Transverse colon (tissue), 4 donors: ENCODE data around the gene RNU2-1. TPM values are rescaled to one million over a fixed set of nuclear protein-coding genes. Genes with fewer than 3 reads are reported as not detected.
"Not testable (repeated sequence)": the region's sequence is repeated elsewhere in the genome, so short reads cannot be mapped to it uniquely, and the experiment has no call there.

ENCODE experiments used
- DNase-seq: peaks from one replicate; pipeline ENCODE4 v3.0.0-alpha.2; 2019
- H3K27ac ChIP-seq, 4 donors: fragments of 200-600 bp; sonication (generic); 2 replicates each; pipeline ENCODE4 v1.5.1; 2016 to 2018; ENCODE audit warnings: inconsistent platforms in 4 of 4
- H3K27me3 ChIP-seq: fragments of 200-600 bp; sonication (generic); 2 replicates; pipeline ENCODE4 v1.5.1; 2017; ENCODE audit warnings: inconsistent platforms
- H3K36me3 ChIP-seq, 4 donors: fragments of 200-600 bp; sonication (generic); 2 replicates each; pipeline ENCODE4 v1.5.1; 2017 to 2019; ENCODE audit warnings: inconsistent platforms in 4 of 4
- H3K4me1 ChIP-seq, 4 donors: fragments of 200-600 bp; sonication (generic); 2 replicates each; pipeline ENCODE4 v1.5.1; 2017 to 2020; ENCODE audit warnings: inconsistent platforms in 4 of 4
- H3K4me3 ChIP-seq, 4 donors: fragments of 200-600 bp; sonication (generic); 1 replicate in 1 of 4; 2 replicates in 3 of 4; pipeline versions ENCODE4 v1.5.1 to v1.6.1; 2017 to 2019; ENCODE audit warnings: inconsistent platforms in 4 of 4
- H3K9me3 ChIP-seq, 2 donors: fragments of 200-600 bp; sonication (generic); 2 replicates each; pipeline ENCODE4 v1.5.1; 2017 to 2019; ENCODE audit warnings: inconsistent platforms in 2 of 2
- WGBS, 2 donors: methylation state at CpG; one replicate each; pipeline ENCODE4 v1.1.5; 2018; ENCODE audit warnings: low coverage in 1 of 2; 5-methylcytosine and 5-hydroxymethylcytosine counted together
- in situ Hi-C, 4 donors: fragments of 200-750 bp; cut with MboI; loops; one replicate each; pipeline versions ENCODE4 v1.15.0 to v1.15.1; 2017; ENCODE audit warnings: low sequenced_read_pairs in 3 of 4, low pct_ligation_motif_present in 1 of 4, low pct_unique_long_range_greater_than_20kb in 1 of 4
- intact Hi-C: fragments of 100-400 bp; cut with DNase I; formaldehyde crosslinking; loops from one replicate; pipeline ENCODE4 v1.15.1; 2023; ENCODE audit warnings: low total_unique reads
- total RNA-seq, 4 donors: library from RNA; depleted of rRNA; stranded (reverse); fragments of >200 nt; gene quantifications; one replicate each; pipeline ENCODE4 v1.1.0, GENCODE V29; 2016

The RNU2-1 gene
- not detected for total RNA-seq

DNA sequence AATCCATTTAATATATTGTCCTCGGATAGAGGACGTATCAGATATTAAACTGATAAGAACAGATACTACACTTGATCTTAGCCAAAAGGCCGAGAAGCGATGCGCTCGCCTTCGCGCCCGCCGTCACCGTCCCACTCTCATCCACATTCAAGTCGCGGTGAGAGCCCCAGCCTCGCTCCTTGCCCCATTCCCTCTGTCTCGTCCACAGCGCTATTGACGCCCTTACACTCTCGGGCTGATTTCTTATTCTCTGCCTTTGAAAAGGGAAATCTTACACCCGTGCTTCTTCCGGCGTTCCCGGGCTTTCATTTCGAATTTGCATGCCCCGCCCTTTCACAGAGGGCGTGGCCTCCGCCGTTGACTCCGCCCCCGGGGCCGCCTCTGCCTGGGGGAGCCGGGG, at the start of gene RNU2-1:
Gene RNU2-1 (minus strand): TSS at position 101 of the 400 bp plus-strand sequence.
- WGBS, 2 donors, result no CpG with 5 or more reads among the region's 31 CpGs
- H3K4me1 ChIP-seq, in situ Hi-C loops, H3K4me3 ChIP-seq, H3K27me3 ChIP-seq, H3K9me3 ChIP-seq, H3K27ac ChIP-seq, DNase-seq, H3K36me3 ChIP-seq, intact Hi-C loops: not testable (repeated sequence)

GRCh38 chr17:43272914-43273313, 39.1 kb upstream of the RNU2-1 start:
- H3K27ac ChIP-seq, in situ Hi-C loops, H3K27me3 ChIP-seq, H3K9me3 ChIP-seq, H3K36me3 ChIP-seq, DNase-seq, H3K4me1 ChIP-seq, intact Hi-C loops, H3K4me3 ChIP-seq: not testable (repeated sequence)
- WGBS, 2 donors, result no CpG with 5 or more reads among the region's 30 CpGs

- DNase-seq, H3K27ac ChIP-seq, H3K9me3 ChIP-seq, H3K4me1 ChIP-seq, H3K36me3 ChIP-seq, H3K4me3 ChIP-seq, in situ Hi-C loops, H3K27me3 ChIP-seq, intact Hi-C loops: not testable (repeated sequence)
- WGBS, 2 donors, result no CpG with 5 or more reads among the region's 12 CpGs
Measured at GRCh38 chr17:43272483-43272882, 38.7 kb upstream of the RNU2-1 start.

GRCh38 chr17:43270552-43271504, 37.1 kb upstream of the RNU2-1 start:
- in situ Hi-C loops, H3K27me3 ChIP-seq, H3K4me3 ChIP-seq, H3K36me3 ChIP-seq, H3K4me1 ChIP-seq, H3K27ac ChIP-seq, H3K9me3 ChIP-seq, intact Hi-C loops, DNase-seq: not testable (repeated sequence)
- no CpG with 5 or more reads among the region's 43 CpGs for WGBS, 2 donors

- H3K27me3 ChIP-seq, H3K4me1 ChIP-seq, H3K9me3 ChIP-seq, DNase-seq, intact Hi-C loops, in situ Hi-C loops, H3K36me3 ChIP-seq: not testable (repeated sequence)
- WGBS, 2 donors, result 3 to 11% methylated on average over 10 to 18 of the region's 23 CpGs
- peak overlapping the region in 2 of 4 donors; percentile 20 to 29 for H3K4me3 ChIP-seq
- peak overlapping the region in 3 of 4 donors; percentile 32 to 71 (median 71) for H3K27ac ChIP-seq
Measured at GRCh38 chr17:43246456-43246855, 12.7 kb upstream of the RNU2-1 start.

DNA sequence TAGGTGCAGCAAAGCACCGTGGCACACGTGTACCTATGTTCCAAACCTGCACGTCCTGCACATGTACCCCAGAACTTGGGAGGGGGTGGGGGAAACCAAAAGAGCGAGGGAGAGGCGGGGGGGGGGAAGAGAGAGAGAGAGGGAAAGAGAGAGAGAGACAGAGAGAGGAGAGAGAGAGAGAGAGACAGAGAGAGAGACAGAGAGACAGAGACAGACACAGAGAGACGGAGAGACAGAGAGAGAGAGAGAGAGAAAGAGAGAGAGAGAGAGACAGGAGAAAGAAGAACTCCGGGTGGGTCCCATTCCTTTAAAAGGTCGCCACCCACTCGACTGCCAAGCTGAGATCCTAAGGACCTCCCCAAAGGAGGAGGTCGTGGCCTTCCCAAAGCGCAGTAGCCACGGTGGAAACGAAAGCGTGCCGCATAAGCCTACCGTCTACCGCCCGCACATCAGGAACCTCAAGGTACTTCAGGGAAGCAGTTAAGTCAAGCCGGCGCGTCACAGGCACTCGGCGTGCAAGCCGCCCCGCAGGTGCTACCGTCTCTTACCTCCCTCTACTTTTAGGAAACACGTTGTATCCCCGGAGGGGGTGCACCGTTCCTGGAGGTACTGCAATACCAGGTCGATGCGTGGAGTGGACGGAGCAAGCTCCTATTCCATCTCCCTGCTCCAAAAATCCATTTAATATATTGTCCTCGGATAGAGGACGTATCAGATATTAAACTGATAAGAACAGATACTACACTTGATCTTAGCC, 7.0 kb upstream of the RNU2-1 start:
- H3K27me3 ChIP-seq, in situ Hi-C loops, H3K9me3 ChIP-seq, intact Hi-C loops, H3K27ac ChIP-seq, H3K4me3 ChIP-seq, DNase-seq, H3K4me1 ChIP-seq, H3K36me3 ChIP-seq: not testable (repeated sequence)
- WGBS, 2 donors, result no CpG with 5 or more reads among the region's 34 CpGs

- H3K36me3 ChIP-seq, H3K4me3 ChIP-seq, H3K27me3 ChIP-seq, intact Hi-C loops, DNase-seq, H3K27ac ChIP-seq, H3K4me1 ChIP-seq, in situ Hi-C loops, H3K9me3 ChIP-seq: not testable (repeated sequence)
- WGBS, 2 donors, result no CpG with 5 or more reads among the region's 26 CpGs
Measured at GRCh38 chr17:43239597-43239996, 5.8 kb upstream of the RNU2-1 start.

GRCh38 chr17:43233263-43233662, 514 bp downstream of the RNU2-1 start:
- no CpG with 5 or more reads among the region's 15 CpGs for WGBS, 2 donors
- H3K27ac ChIP-seq, intact Hi-C loops, H3K36me3 ChIP-seq, H3K9me3 ChIP-seq, H3K4me1 ChIP-seq, H3K4me3 ChIP-seq, in situ Hi-C loops, DNase-seq, H3K27me3 ChIP-seq: not testable (repeated sequence)

- H3K27me3 ChIP-seq, intact Hi-C loops, H3K36me3 ChIP-seq, H3K4me1 ChIP-seq, in situ Hi-C loops, H3K9me3 ChIP-seq: not testable (repeated sequence)
- WGBS, 2 donors, result 49 to 62% methylated on average over 2 to 21 of the region's 24 CpGs
- peak; percentile 50 for DNase-seq
- Histone ChIP-seq H3K27ac (peak overlapping the region; percentile 0 to 76 (median 30)), H3K4me3 (peak overlapping the region in 1 of 4 donors; percentile 4)
Measured at GRCh38 chr17:43232021-43232699, 1.6 kb downstream of the RNU2-1 start.
